HT-29 (cell line): ENCODE data around the gene SLC26A8. TPM values are rescaled to one million over a fixed set of nuclear protein-coding genes. Genes with fewer than 3 reads are reported as not detected.
A peak's percentile ranks its signal among the peaks of the same experiment; 100 is the strongest.
"Not testable (repeated sequence)": the region's sequence is repeated elsewhere in the genome, so short reads cannot be mapped to it uniquely, and the experiment has no call there.

Experiments
- DNase-seq: peaks from one replicate; pipeline ENCODE4 v3.0.0-alpha.2; 2015; ENCODE audit warnings: low spot score
- total RNA-seq: library from RNA; depleted of rRNA; stranded (reverse); fragments of >200 nt; shearing (Covaris generic); gene quantifications from 2 replicates; pipeline ENCODE4 v1.2.3, GENCODE V29; 2014

Gene SLC26A8
- total RNA-seq, 1 experiment from 2014 or later, result not detected

DNA sequence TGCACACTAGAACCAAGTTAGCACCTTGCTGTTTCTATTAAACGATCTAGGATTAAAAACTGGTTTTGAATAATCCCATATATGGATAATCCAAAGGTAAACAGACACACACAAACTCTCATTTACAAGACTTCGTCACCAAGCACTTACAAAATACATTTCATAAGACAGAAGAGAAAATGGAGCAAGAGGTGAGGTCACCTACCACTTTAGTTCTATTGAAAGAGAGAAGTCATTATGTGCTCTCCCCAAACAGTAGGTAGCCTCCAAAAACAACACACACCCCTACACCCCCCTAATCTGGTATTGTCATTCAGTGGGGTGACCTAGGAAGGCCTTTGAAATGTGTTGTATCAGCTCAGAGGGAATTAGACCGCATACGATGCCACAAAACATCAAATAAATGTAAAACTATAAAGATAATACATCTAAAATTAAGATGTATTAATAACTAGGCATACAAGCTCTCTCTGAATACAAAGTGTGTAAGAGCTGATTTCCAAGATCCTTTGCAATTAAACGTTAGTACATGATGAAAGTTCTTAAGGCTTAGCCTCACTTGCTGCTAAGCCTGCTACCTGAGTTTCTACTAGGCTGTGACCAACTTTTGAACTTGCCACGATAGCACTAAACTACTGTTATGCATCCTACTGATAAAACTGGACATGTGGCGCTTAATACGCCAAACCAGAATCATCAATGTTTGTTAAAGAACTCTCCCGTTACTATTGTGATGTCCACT is 105.2 kb downstream of the SLC26A8 start:
- peak; percentile 44 for DNase-seq

DNA sequence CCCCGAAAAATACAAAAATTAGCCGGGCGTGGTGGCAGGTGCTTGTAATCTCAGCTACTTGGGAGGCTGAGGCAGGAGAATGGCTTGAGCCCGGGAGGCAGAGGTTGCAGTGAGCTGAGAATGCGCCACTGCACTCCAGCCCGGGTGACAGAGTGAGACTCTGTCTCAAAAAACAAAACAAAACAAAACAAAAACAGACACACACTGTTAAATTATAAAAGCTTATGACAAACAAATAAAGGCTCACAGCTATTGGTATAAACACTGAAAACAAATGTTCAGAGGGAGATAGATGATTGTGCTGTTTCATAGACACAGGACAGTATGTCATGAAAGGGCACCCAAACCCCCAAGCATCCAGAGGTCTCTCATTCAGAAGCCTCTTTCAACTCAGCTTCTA is 107.5 kb downstream of the SLC26A8 start:
- DNase-seq, result not testable (repeated sequence)

DNA sequence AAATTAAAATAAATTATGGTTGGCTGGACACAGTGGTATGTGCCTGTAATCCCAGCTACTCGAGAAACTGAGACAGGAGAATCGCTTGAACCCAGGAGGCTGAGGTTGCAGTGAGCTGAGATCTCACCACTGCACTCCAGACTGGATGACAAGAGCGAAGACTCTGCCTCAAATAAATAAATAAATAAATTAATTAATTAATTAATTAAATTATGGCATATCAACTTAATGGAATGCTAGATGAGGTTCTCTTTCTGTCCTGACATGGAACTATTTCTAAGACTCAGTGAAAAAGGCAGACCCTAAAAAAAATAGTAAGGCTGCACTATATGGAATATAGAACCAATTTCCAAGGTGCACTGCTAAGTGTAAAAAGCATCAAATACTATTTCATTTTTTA is 108.4 kb downstream of the SLC26A8 start:
- DNase-seq, result no peak

DNA sequence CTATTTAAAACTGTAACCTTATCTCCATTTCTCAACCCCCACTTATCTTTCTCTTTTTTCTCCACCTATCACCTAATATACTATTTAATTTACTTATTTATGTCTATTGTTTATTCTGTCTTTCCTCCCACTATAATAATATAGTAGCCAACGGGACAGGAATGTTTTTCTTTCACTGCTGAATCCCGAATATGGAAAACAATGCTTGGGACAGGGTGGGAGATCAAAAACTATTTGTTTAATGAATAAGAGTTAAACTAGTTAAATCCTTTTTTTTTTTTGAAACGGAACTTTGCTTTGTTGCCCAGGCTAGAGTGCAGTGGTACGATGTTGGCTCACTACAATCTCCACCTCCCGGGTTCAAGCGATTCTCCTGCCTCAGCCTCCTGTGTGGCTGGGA is 109.9 kb downstream of the SLC26A8 start:
- DNase-seq, result no peak

DNA sequence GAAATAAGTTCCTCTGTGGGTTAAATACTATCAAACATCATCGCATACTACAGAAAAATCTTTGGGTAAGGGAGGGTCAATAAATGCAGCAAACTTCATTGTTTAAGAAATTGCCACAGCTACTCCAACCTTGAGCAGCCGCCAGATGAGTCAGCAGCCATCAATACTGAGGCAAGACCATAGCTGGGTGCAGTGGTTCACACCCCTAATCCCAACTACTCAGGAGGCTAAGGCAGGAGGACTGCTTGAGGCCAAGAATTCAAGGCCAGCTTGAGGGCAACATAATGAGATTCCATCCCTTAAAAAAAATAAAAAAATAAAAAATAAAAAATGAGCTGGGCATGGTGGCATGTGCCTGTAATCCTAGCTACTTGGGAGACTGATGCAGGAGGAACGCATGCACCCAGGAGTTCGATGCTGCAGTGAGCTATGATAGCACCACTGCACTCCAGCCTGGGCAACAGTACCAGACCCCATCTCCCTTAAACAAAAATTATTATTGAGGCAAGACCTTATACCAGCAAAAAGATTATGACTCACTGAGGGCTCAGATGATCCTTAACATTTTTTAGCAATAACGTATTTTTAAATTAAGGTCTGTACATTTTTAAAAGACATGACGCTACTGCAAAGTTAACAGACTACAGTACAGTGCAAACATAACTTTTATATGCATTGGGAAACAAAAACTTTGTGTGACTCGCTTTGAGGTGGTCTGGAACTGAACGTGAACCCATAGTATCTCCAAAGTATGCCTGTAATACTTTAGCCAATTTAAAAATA is 112.4 kb downstream of the SLC26A8 start:
- DNase-seq, result no peak

DNA sequence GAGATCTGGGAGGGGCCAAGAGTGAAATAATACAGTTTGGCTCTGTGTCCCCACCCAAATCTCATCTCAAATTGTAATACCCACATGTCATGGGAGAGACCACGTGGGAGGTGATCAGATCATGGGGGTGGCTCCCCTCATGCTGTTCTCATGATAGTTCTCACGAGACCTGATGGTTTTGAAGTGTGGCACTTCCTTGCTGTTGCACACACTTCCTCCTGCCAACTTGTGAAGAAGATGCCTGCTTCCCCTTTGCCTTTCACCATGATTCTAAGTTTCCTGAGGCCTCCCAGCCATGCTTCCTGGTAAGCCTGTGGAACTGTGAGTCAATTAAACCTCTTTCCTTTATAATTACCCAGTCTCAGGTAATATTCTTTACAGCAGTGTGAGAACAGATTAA is 114.9 kb downstream of the SLC26A8 start:
- DNase-seq, result not testable (repeated sequence)

DNA sequence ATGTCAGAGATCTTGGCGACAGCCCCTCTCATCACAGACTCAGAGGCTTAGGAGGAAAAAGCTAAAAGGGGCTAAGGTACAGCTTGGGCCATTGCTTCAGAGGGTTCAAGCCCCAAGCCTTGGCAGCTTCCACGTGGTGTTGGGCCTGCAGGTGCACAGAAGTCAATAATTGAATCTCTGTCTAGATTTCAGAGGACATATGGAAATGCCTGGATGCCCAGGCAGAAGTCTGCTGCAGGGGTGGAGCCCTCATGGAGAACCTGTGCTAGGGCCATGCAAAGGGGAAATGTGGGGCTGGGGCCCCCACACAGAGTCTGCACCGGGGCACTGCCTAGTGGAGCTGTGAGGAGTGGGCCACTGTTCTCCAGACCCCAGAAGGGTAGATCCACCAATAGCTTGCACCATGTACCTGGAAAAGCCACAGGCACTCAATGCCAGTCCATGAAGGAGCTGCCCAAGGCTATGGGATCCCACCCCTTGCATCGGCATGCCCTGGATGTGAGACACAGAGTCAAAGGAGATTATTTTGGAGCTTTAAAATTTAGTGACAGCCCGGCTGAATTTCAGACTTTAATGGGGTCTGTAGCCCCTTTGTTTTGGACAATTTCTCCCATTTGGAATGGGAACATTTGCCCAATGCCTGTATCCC is 115.6 kb downstream of the SLC26A8 start:
- DNase-seq, result not testable (repeated sequence)

DNA sequence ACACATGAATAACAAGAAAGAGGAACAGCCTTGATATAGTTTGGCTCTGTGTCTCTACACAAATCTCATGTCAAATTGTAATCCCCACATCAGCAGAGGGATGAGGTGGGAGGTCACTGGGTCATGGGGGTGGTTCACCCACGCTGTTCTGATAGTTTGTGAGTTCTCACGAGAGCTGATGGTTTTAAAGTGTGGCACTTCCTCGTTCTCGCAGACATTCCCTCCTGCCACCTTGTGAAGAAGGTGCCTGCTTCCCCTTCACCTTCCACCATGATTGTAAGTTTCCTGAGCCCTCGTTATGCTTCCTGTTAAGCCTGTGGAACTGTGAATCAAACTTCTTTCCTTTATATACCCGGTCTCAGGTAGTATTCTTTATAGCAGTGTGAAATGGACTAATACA is 116.7 kb downstream of the SLC26A8 start:
- no peak for DNase-seq

DNA sequence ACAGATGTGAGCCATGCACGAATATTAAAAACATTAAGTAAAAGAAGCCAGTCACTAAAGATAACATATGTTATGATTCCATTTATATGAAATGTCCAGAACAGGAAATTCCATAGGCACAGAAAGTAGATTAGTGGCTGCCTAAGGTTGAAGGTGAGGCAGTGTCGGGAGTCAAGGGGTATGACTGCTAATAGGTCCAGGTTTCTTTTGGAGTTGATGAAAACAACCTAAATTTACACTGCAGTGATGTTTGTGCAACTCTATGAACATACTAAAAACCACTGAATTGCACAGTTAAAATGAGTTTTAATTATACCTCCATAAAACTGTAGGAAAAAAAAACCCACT is 118.0 kb downstream of the SLC26A8 start:
- DNase-seq, result no peak

DNA sequence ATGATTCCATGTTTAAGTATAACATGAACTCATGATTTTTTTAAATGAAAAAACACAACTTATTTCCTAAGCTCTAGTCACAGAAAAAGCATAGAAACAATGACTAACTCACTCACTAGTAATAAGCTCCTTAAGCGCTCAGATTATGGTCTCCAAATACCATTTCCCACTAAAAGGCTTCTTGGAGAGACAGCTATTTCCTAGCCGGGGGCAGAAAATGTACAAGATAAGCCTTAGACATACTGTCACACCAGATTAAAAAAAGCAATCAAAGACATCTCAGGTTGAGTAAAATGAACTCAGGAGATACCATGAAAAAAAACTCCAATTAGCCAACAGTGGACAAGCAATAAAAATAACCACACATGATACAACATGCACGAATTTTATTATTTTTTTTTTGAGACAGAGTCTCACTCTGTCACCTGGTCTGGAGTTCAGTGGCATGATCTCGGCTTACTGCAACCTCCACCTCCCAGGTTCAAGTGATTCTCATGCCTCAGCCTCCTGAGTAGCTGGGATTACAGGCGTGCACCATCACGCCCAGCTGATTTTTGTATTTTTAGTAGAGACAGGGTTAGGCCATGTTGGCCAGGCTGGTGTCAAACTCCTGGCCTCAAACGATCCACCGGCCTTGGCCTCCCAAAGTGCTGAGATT is 118.5 kb downstream of the SLC26A8 start:
- DNase-seq, result no peak

DNA sequence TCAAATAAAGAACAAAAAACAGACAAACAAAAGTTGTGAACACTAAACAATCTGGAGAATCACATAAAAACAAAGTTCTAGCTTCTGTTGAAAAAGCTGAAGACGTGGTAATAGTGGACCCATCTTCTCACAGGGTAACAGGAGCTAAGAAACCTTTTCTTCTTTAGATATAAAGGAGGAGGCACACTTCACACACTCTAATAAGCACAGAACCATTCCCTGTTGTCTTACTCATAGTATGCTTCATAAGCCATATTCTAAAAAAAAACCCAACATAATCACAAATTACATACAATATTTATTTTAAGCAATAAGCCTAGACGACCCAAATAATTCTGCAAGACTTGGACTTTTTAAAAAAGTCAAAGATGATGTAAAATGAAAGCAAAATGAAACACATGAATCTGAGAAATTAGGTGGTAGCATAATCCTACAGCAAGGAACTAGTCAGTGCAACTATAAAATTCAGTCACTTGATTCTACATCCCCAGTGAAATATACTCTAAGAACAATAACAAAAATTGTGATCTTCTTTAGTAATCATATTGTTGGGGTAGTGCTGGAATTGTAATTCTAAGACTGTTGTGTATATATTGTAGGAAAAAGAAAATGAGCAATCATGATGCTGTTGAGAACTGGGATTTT is 119.2 kb downstream of the SLC26A8 start:
- DNase-seq, result no peak

DNA sequence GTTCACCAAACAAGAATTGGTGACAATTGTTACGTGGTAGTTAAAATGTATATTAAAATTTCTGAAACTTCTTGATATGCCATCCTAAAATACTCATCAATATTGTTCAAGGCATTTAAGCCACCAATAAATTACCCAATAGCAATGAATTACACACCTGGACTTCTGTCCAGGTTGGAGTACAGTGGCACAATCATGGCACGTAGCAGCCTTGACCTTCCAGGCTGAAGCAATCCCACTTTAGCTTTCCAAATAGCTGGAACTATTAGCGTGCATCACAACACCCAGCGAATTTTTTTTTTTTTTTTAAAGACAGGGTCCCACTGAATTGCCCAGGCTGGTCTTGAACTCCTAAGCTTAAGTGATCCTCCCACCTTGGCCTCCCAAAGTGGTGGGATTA is 120.8 kb downstream of the SLC26A8 start:
- no peak for DNase-seq

DNA sequence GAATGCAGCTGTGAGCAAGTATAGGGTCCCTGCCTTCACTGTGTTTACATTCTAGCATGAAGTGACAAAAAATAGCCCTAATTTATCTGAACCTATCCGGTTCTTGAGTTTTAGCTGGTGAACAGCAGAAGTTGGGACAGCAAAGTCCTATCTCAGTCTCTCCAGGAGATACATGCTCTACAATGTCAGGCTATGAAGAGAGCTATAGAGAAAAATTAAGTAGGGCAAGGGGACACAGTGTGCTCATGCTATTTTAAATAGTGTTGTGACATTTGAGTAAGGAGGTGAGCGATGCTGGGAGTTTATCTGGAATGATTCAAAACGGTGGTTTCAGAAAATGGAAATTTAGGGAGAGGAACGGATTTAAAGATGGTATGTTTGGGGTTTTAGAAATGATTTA is 124.0 kb downstream of the SLC26A8 start:
- no peak for DNase-seq

DNA sequence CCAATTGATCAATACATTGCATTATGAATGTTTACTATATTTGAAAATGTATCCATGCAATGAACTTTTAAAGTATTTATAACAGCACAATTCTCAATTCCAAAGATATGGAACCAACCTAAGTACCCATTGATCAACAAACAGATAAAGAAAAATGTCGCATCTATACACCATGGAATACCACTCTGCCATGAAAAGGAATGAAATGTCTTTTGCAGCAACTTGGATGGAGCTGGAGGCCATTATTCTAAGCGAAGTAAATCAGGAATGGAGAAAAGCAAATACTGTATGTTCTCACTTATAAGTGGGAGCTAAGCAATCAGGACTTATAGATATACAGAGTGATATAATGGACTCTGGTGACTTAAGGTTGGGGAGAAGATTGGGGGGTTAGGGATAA is 126.4 kb downstream of the SLC26A8 start:
- no peak for DNase-seq

DNA sequence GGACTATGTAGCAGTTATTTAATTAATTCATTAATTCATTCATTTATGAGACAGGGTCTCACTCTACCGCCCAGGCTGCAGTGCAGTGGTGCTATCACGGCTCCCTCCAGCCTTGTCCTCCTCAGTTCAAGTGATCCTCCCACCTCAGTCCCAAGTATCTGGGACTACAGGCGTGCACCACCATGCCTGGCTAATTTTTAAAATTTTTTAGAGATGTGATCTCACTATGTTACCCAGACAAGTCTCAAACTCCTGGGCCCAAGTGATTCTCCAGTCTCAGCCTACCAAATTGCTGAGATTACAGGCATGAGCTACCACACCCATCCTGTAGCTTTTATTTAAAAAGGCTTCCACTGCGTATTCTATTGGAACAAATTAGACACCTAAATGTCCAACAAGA is 127.0 kb downstream of the SLC26A8 start:
- DNase-seq, result no peak

DNA sequence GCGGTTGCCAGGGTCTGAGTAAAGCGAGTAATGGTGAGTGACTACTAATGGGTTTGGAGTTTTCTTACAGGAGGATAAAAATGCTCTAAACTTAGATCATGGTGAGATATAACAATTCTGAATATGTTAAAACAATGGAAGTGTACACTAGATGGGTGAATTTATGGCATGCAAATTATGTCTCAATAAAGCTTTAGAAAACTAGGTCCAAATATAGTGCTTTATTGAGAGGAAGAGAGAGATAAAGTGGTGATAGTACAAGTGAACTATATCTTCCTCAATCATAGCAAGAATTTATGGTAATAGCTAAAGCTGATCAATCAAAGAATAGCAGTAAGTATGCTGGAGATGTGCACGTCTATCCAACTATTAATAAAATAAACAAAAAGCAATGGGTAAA is 127.4 kb downstream of the SLC26A8 start:
- no peak for DNase-seq

DNA sequence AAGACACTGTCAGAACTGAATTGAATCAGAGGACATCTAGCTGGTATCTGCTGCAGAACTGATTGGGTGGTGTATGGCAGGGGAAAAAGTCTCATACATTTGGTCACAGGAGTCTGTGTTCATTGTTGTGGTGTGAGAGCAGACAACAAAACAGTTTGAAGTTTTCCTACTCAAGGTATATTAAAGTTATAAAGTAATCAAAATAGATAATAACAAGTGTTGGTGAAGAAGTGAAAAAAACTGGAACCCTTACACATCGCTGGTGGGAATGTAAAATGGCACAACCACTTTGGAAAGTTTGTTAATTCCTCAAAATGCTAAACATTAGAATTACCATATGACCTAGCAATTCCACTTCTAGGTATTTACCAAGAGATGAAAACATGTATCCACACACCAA is 128.2 kb downstream of the SLC26A8 start:
- DNase-seq, result no peak

DNA sequence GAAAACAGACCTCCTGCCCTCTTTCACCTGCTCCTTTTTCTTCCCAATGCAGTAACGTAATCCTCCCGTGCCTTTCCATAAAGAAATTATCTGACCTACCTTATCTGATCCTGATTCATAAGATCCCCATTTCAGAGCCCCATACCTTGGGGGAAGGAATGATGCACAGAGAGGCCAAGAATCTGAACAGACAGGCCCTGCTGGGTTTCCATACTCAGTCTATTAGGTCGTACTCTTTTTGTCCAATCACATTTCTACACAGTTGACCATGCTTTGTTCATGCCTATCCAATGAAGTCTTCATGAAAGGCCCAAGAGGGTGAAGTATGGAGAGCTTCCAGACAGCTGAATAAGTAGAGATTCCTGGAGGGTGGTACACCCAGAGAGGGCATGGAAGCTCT is 128.9 kb downstream of the SLC26A8 start:
- DNase-seq, result no peak

DNA sequence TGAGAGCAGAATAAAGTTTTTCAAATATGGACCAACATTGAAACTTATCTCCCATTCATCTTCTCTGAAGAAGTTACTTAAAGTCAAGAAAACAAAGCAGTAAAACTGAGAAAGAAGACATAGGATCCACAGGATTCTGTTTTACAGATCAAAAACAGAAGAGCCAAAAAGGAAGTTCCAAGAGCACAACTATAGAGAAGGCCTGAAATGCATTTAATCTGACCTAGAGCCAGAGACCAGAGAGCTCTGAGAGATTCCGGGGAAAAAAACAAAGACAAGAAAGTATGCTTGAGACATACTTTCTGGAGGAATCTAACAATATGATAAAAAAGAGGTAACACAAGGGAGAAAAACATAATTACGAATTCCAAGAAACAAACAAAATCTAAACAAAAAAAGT is 129.7 kb downstream of the SLC26A8 start:
- DNase-seq, result no peak
